OCI-LY1 (cell line): ENCODE data around the gene UBXN10.

Source experiments
- H2AFZ ChIP-seq: fragments of 200-600 bp; sonication (generic), shearing (Covaris generic); 2 replicates; pipeline ENCODE4 v1.6.0; 2014; ENCODE audit warnings: antibody characterized with exemption, mild to moderate bottlenecking, low read length
- H3F3A ChIP-seq: fragments of 200-600 bp; sonication (generic), shearing (Covaris generic); 2 replicates; pipeline ENCODE4 v1.6.0; 2014; ENCODE audit warnings: mild to moderate bottlenecking, antibody characterized with exemption, low read length, moderate library complexity; ENCODE audit not compliant: insufficient read depth
- H3K27ac ChIP-seq: fragments of 200-600 bp; sonication (generic); 2 replicates; pipeline ENCODE4 v1.5.1; 2014; ENCODE audit warnings: low read length, mixed run types, mild to moderate bottlenecking, low read depth; ENCODE audit not compliant: poor library complexity, severe bottlenecking
- H3K27me3 ChIP-seq: fragments of 200-600 bp; sonication (generic); 2 replicates; pipeline ENCODE4 v1.6.0; 2014; ENCODE audit warnings: antibody characterized with exemption, mild to moderate bottlenecking, low read length, moderate library complexity; ENCODE audit not compliant: insufficient read depth
- H3K36me3 ChIP-seq: fragments of 200-600 bp; sonication (generic); 2 replicates; pipeline ENCODE4 v1.6.1; 2014; ENCODE audit warnings: mild to moderate bottlenecking, antibody characterized with exemption, low read length, moderate library complexity, mixed read lengths; ENCODE audit not compliant: insufficient read depth
- H3K4me1 ChIP-seq: fragments of 200-600 bp; sonication (generic); 2 replicates; pipeline ENCODE4 v1.5.1; 2014; ENCODE audit warnings: mild to moderate bottlenecking, low read length, moderate library complexity; ENCODE audit not compliant: insufficient read depth, severe bottlenecking
- H3K4me2 ChIP-seq: fragments of 200-600 bp; sonication (generic), shearing (Covaris generic); 2 replicates; pipeline ENCODE4 v1.6.1; 2014; ENCODE audit warnings: low read length
- H3K4me3 ChIP-seq: fragments of 200-600 bp; sonication (generic); 2 replicates; pipeline ENCODE4 v1.5.1; 2014; ENCODE audit warnings: low read length, low read depth, mild to moderate bottlenecking, mixed read lengths; ENCODE audit not compliant: poor library complexity, severe bottlenecking
- H3K79me2 ChIP-seq: fragments of 200-600 bp; shearing (Covaris generic); 2 replicates; pipeline ENCODE4 v1.6.1; 2016; ENCODE audit warnings: mixed run types, low read length, mixed read lengths; ENCODE audit not compliant: insufficient read depth
- H3K9ac ChIP-seq: fragments of 200-600 bp; sonication (generic), shearing (Covaris generic); 2 replicates; pipeline ENCODE4 v1.6.1; 2014; ENCODE audit warnings: mild to moderate bottlenecking, low read length, mixed read lengths
- H3K9me2 ChIP-seq: fragments of 200-600 bp; sonication (generic), shearing (Covaris generic); 2 replicates; pipeline ENCODE4 v1.6.1; 2014; ENCODE audit warnings: low read depth, mild to moderate bottlenecking, low read length, mixed read lengths
- H3K9me3 ChIP-seq: fragments of 200-600 bp; shearing (Covaris generic); 2 replicates; pipeline ENCODE4 v1.6.1; 2014; ENCODE audit warnings: low read length, mixed read lengths
- H4K20me1 ChIP-seq: fragments of 200-600 bp; sonication (generic), shearing (Covaris generic); 2 replicates; pipeline ENCODE4 v1.6.0; 2016; ENCODE audit warnings: mild to moderate bottlenecking, low read length; ENCODE audit not compliant: insufficient read depth
- CTCF ChIP-seq: fragments of 200-600 bp; sonication (generic), shearing (Covaris generic); IDR thresholded peaks from 2 replicates; pipeline ENCODE4 v1.5.1; 2017; ENCODE audit warnings: mild to moderate bottlenecking, antibody characterized with exemption, low read length, moderate library complexity, mixed read lengths
- EZH2 ChIP-seq: fragments of 200-600 bp; sonication (generic), shearing (Covaris generic); IDR thresholded peaks from 2 replicates; pipeline ENCODE4 v1.8.0; 2017; ENCODE audit warnings: borderline replicate concordance, mixed run types, mild to moderate bottlenecking, antibody characterized with exemption, low read length, moderate library complexity, mixed read lengths

Gene UBXN10

GRCh38 chr1:20139776-20140612, 45.9 kb upstream of the UBXN10 start:
- Histone ChIP-seq H3K36me3 (no peaks in the 10 kb centered on the region), H3K4me2 (no peak overlapping the region), H3K9ac (no peak overlapping the region), H3K4me1 (no peaks in the 10 kb centered on the region), H3K27ac (no peak overlapping the region), H3K27me3 (no peaks in the 10 kb centered on the region), H3F3A (no peaks in the 10 kb centered on the region), H3K4me3 (no peak overlapping the region), H2AFZ (no peak overlapping the region), H3K79me2 (no peaks in the 10 kb centered on the region), H3K9me2 (no peaks in the 10 kb centered on the region), H3K9me3 (no peaks in the 10 kb centered on the region), H4K20me1 (no peaks in the 10 kb centered on the region)
- TF ChIP-seq CTCF = no peak
- TF ChIP-seq EZH2 = no peak

- H3F3A ChIP-seq = no peaks in the 10 kb centered on the region
- H4K20me1 ChIP-seq = no peaks in the 10 kb centered on the region
- H3K4me1 ChIP-seq = no peaks in the 10 kb centered on the region
- no peaks in the 10 kb centered on the region for H3K27me3 ChIP-seq
- H3K9me2 ChIP-seq = no peaks in the 10 kb centered on the region
- H3K79me2 ChIP-seq = no peaks in the 10 kb centered on the region
- no peak overlapping the region for H3K9ac ChIP-seq
- H2AFZ ChIP-seq = no peak overlapping the region
- no peak overlapping the region for H3K27ac ChIP-seq
- no peaks in the 10 kb centered on the region for H3K9me3 ChIP-seq
- TF ChIP-seq CTCF (no peak), EZH2 (no peak)
- no peak overlapping the region for H3K4me2 ChIP-seq
- H3K4me3 ChIP-seq = no peak overlapping the region
- no peaks in the 10 kb centered on the region for H3K36me3 ChIP-seq
Observed at GRCh38 chr1:20141001-20141400, 44.9 kb upstream of the UBXN10 start.

GRCh38 chr1:20141466-20141865, 44.4 kb upstream of the UBXN10 start:
- H3K36me3 ChIP-seq = no peaks in the 10 kb centered on the region
- H3K9ac ChIP-seq = no peak overlapping the region
- no peaks in the 10 kb centered on the region for H3F3A ChIP-seq
- no peak overlapping the region for H2AFZ ChIP-seq
- H3K4me3 ChIP-seq = no peak overlapping the region
- no peaks in the 10 kb centered on the region for H3K27me3 ChIP-seq
- no peak overlapping the region for H3K27ac ChIP-seq
- TF ChIP-seq EZH2 = no peak
- TF ChIP-seq CTCF = no peak
- H3K4me1 ChIP-seq = no peaks in the 10 kb centered on the region
- no peaks in the 10 kb centered on the region for H4K20me1 ChIP-seq
- no peak overlapping the region for H3K4me2 ChIP-seq
- no peaks in the 10 kb centered on the region for H3K9me3 ChIP-seq
- H3K79me2 ChIP-seq = no peaks in the 10 kb centered on the region
- no peaks in the 10 kb centered on the region for H3K9me2 ChIP-seq
